Subcutaneous abdominal adipose tissue (tissue), 5 donors: ENCODE measurements around the gene PTPN14.

Source experiments
- H3K27ac ChIP-seq: one replicate; pipeline ENCODE4 v1.7.0; 2013; ENCODE audit warnings: low read depth, mild to moderate bottlenecking, inconsistent platforms, low read length, moderate library complexity
- H3K27me3 ChIP-seq, 5 donors: one replicate each; pipeline ENCODE4 v1.7.0; 2013; ENCODE audit warnings: low read length in 5 of 5, inconsistent platforms in 1 of 5; ENCODE audit not compliant: control insufficient read depth in 5 of 5, insufficient read depth in 4 of 5
- H3K36me3 ChIP-seq, 5 donors: one replicate each; pipeline ENCODE4 v1.7.0; 2013; ENCODE audit warnings: low read length in 5 of 5; ENCODE audit not compliant: control insufficient read depth in 5 of 5, insufficient read depth in 5 of 5
- H3K4me1 ChIP-seq, 5 donors: one replicate each; pipeline ENCODE4 v1.7.0; 2013; ENCODE audit warnings: low read length in 5 of 5, mild to moderate bottlenecking in 3 of 5, moderate library complexity in 1 of 5; ENCODE audit not compliant: control insufficient read depth in 5 of 5, insufficient read depth in 5 of 5
- H3K4me3 ChIP-seq, 5 donors: one replicate each; pipeline ENCODE4 v1.7.0; 2013; ENCODE audit warnings: low read length in 5 of 5, low read depth in 1 of 5
- H3K9ac ChIP-seq, 5 donors: one replicate each; pipeline ENCODE4 v1.7.0; 2013; ENCODE audit warnings: low read length in 5 of 5, mild to moderate bottlenecking in 4 of 5, moderate library complexity in 3 of 5
- H3K9me3 ChIP-seq, 5 donors: one replicate each; pipeline ENCODE4 v1.7.0; 2013; ENCODE audit warnings: low read length in 5 of 5; ENCODE audit not compliant: control insufficient read depth in 5 of 5
- donor health status: healthy.
- donor health status: healthy.
- donor health status: healthy.
- donor health status: healthy.
- donor health status: healthy.

The PTPN14 gene

DNA sequence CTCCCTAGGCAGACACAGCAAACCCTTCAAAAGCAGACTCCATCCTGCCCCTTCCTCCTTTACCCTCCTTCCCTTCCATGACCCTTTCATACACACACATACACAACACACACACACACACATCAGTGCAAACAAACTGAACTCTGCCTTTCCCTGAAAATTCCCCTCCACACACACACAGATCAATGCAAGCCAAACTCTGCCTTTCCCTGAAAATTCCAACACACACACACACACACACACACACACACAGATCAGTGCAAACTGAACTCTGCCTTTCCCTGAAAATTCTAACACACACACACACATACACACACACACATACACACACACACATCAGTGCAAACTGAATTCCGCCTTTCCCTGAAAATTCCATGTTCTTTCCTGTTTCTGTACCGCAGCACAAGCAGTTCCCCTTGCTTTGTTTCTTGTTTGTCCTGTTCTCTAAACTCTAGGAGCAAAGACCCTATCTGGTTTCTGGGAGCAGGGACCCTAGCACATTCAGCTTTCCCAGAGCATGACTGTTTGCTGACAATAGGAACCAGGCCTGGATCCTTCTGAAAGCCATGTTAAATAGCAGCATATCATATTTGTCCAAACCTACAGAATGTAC is 91.0 kb downstream of the PTPN14 start:
- Histone ChIP-seq H3K27ac (no peak overlapping the region), H3K36me3 (peaks cover 0 to 8% (median 5%) of the 10 kb centered on the region in 5 donors), H3K4me3 (no peak overlapping the region), H3K9ac (no peak overlapping the region), H3K4me1 (peaks cover 0 to 1% (median 0%) of the 10 kb centered on the region in 5 donors), H3K9me3 (no peaks in the 10 kb centered on the region), H3K27me3 (no peaks in the 10 kb centered on the region)

DNA sequence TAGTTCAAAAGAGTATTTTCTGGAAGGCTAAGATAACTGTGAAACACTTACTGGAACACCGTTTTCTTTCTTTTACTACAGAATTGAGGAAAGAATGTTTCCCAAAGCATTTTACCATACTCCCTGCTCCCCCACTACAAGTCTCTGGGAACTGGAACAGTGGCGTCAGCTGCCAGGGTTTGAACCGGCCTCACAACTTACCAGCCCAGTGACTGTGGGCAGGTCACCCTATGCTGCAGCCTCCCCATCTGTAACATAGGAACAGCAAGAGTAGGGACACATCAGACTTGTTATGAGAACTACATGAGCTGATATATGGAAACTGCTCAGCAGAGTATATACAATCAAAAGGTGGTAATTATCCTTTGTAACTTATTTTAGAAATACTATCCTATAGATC is 91.5 kb downstream of the PTPN14 start:
- Histone ChIP-seq H3K9me3 (no peaks in the 10 kb centered on the region), H3K4me3 (no peak overlapping the region), H3K27me3 (no peaks in the 10 kb centered on the region), H3K36me3 (peaks cover 0 to 8% (median 5%) of the 10 kb centered on the region in 5 donors), H3K27ac (no peak overlapping the region), H3K4me1 (peaks cover 0 to 6% (median 2%) of the 10 kb centered on the region in 5 donors), H3K9ac (no peak overlapping the region)

DNA sequence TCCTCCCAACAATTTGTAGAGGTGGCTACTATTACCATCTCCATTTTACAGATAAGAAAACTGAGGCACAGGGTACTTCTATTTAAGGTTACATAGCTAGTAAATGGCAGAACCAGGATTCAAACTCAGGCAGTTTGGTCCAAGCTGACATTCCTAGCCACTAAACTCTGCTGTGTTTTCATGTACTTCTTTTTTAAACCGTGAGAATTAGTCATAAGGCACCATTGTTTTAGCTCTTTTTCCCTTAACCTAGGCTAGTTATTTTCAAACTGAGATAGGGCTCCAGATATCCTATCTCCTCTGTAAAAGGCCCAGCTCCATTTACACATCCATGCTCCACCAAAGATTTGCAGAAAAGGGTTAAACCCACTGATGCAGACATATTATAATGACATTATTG is 92.9 kb downstream of the PTPN14 start:
- peaks cover 0 to 10% (median 5%) of the 10 kb centered on the region in 5 donors for H3K4me1 ChIP-seq
- H3K9me3 ChIP-seq: no peaks in the 10 kb centered on the region
- no peak overlapping the region for H3K27ac ChIP-seq
- no peak overlapping the region for H3K9ac ChIP-seq
- H3K36me3 ChIP-seq: peaks cover 0 to 4% (median 2%) of the 10 kb centered on the region in 5 donors
- H3K27me3 ChIP-seq: no peaks in the 10 kb centered on the region
- no peak overlapping the region for H3K4me3 ChIP-seq

DNA sequence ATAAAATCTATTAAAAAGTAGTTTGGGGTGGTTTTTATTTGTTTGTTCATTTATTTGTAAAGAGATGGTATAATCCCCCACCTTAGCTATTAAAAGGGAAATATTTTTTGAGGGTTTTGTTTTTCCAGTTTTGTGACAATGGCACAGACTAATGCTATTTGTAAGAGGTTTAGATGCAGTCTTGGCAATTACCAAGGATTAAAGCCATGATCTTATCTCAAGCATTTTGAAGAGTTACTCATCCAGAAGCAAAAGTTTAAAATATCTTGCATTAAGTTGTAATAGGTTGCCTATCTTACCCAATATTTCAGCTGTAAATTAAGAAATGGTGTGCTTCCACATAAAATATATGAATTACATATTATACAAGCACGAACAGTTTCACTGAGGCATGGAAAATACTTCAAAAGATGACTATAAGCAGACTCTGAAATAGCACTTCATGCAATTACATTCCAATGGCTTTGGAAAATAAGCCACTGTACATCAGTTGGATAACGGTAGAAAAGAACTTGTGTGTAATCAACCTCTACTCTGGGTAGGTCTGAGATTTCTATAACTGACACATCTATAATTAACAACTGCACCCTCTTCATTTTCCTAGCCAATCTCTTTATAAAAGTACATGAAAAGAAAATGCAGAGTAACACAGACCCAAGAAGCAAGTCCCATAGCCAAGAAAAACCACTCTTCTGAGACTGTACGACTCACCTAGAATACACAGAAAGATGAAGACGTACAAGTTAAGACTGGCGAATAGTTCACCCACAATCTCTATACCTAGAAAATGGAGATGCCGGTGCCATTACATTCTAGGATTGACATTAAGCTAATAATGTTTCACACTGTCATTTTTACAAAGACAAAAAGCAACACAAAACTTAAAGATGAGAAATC is 95.2 kb downstream of the PTPN14 start:
- H3K4me1 ChIP-seq: peaks cover 0 to 15% (median 9%) of the 10 kb centered on the region in 5 donors
- no peak overlapping the region for H3K27ac ChIP-seq
- no peaks in the 10 kb centered on the region for H3K9me3 ChIP-seq
- no peaks in the 10 kb centered on the region for H3K27me3 ChIP-seq
- H3K36me3 ChIP-seq: no peaks in the 10 kb centered on the region
- H3K4me3 ChIP-seq: no peak overlapping the region
- no peak overlapping the region for H3K9ac ChIP-seq

DNA sequence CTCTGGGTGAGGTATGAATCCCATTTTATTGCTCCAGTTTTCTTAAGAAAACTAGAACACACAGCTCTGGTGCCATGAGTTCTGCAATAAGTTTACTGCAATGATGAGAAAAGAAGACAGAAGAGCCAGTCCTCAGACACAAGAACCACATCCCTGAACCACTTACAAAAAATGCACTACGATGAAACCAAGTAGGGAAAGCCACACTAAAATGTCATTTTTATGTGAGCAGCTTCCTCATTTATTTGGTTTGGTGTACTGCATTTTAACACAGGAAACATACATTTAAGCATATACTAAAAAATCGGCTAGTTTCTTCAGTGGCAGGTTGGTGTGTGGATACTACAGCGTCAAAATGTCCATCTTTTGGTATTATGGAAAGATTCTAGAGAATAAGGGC is 95.9 kb downstream of the PTPN14 start:
- Histone ChIP-seq H3K4me1 (peaks cover 0 to 15% (median 9%) of the 10 kb centered on the region in 5 donors), H3K27me3 (no peaks in the 10 kb centered on the region), H3K4me3 (no peak overlapping the region), H3K36me3 (peaks cover 0 to 3% (median 0%) of the 10 kb centered on the region in 5 donors), H3K9ac (no peak overlapping the region), H3K9me3 (no peaks in the 10 kb centered on the region), H3K27ac (no peak overlapping the region)

DNA sequence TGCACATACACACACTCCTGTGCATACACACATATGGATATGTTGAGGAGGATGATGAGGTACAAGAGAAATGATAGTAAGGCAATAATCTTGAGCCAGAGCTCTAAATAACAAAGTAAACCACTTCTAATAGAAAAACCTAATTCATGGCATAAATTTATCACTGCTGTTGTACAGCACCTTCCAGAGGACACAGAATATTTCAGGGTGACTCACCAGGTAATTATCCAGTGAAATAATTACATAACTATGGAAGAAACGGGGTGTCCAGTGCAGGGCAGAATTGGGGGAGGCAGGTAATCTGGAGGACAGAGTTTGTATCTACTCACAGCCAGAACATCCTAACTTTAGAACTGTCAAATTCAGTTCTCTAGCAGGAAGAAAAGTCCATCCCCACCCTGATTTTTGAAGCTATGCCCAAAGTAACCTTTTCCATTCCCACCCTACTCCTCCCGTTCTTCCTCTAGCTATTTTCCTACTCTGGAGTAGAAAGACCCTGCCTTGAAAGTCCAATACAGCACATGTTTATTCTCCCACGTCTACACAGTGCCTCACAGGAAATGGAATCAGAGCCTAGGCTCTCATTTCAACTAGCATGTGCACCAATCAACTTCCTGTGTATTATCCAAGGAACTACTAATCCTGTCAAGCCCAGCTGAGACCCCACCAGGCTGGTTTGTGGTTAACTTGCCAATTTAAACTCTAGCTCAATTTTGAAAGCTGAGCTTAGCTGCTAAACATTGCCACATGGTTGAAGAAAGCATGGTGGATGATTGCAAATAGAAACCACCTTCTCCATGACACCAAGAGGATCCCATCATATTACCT is 96.6 kb downstream of the PTPN14 start:
- no peaks in the 10 kb centered on the region for H3K27me3 ChIP-seq
- no peak overlapping the region for H3K4me3 ChIP-seq
- no peak overlapping the region for H3K27ac ChIP-seq
- H3K4me1 ChIP-seq: peaks cover 0 to 15% (median 9%) of the 10 kb centered on the region in 5 donors
- H3K9ac ChIP-seq: no peak overlapping the region
- H3K36me3 ChIP-seq: peaks cover 0 to 3% (median 0%) of the 10 kb centered on the region in 5 donors
- no peaks in the 10 kb centered on the region for H3K9me3 ChIP-seq

DNA sequence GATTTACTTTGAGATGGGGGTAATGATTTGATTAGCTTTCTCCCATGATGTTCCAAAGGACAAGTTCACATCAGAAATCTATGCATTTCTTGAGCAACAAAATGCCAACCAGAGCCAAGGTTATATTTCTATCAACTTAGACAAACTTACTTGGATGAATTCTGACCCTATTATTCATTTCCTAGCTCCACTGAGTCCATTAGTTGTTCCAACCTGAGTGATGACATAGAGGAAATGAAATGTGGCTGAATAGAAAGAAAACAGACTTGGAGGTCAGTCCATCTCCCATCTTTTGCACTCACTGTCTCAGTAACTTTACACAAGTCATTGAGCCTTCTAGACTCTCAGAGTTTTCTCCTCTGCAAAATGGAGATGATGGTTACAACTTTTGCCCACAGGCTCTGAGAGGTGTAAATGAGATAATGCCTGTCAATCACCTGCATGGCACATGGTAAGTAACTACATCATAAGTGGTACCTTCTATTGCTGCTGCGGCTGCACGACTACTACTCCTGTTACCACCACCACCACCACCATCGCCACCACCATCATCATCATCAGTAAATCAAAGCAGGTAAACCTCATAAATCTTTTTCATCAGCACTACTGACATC is 98.2 kb downstream of the PTPN14 start:
- Histone ChIP-seq H3K9ac (no peak overlapping the region), H3K27ac (no peak overlapping the region), H3K4me1 (peaks cover 0 to 15% (median 9%) of the 10 kb centered on the region in 5 donors), H3K9me3 (no peaks in the 10 kb centered on the region), H3K4me3 (no peak overlapping the region), H3K27me3 (no peaks in the 10 kb centered on the region), H3K36me3 (peaks cover 0 to 3% (median 0%) of the 10 kb centered on the region in 5 donors)

DNA sequence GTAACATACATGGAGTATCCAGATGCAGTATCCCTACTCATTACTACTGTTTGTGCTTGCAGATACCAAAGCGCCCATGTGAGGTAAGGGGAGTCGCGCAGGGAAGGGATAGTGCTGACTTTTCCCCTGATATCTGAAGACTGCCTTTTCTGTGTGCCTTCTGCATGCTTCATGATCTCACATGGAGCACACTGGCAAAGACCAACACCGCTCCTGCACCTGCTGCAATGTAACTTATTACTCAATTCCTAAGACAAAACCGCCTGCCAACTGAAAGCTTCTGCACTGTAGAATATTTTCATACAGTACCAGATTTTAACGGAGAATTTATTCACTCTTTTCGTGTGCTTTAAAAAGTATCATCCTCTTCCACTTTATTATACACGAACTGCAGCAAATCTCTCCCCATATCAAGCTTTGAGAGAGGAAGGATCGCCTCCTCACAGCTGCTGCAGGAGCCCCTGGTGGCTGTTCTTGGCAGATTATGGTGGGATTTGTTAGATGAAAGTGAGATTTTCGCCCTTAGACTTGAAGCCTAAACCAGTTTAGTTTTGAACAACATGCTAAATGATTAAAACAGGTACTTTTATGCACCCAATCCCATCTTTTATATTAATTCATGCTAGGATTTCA is 99.1 kb downstream of the PTPN14 start:
- H3K9me3 ChIP-seq: no peaks in the 10 kb centered on the region
- H3K4me1 ChIP-seq: peaks cover 0 to 19% (median 10%) of the 10 kb centered on the region in 5 donors
- no peak overlapping the region for H3K4me3 ChIP-seq
- no peak overlapping the region for H3K9ac ChIP-seq
- peaks cover 0 to 3% (median 0%) of the 10 kb centered on the region in 5 donors for H3K36me3 ChIP-seq
- no peaks in the 10 kb centered on the region for H3K27me3 ChIP-seq
- no peak overlapping the region for H3K27ac ChIP-seq

DNA sequence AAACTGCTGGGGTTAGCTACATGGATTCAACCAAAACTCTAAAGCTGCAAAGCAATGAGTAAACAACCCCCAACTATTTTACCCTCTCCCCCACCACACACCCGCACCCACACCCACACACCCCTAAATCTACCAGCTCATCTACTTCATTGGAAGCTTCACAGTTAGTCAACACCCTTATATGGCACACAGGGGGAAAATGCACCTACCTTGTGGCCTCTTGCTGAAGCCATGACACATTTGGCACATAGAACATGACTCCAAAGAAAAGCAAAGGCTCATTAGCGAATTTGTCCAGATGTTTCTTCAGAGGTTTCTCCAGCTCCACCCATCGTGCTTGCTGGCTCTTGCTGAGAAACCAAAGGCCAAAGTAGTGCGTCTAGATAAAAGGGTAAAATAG is 99.8 kb downstream of the PTPN14 start:
- Histone ChIP-seq H3K9ac (no peak overlapping the region), H3K36me3 (peaks cover 0 to 3% (median 0%) of the 10 kb centered on the region in 5 donors), H3K4me3 (no peak overlapping the region), H3K27me3 (no peaks in the 10 kb centered on the region), H3K4me1 (peaks cover 0 to 26% (median 14%) of the 10 kb centered on the region in 5 donors), H3K27ac (no peak overlapping the region), H3K9me3 (no peaks in the 10 kb centered on the region)
